IMR-90 (cell line): ENCODE results near the gene KLHL33. TPM values are rescaled to one million over a fixed set of nuclear protein-coding genes. Genes with fewer than 3 reads are reported as not detected.

Experiments
- ATAC-seq: fragments of 200-7000 bp; cut with Tn5 transposase; 2 replicates; pipeline ENCODE4 v1.9.1; 2020; ENCODE audit warnings: low read depth, mild to moderate bottlenecking, moderate library complexity
- BruUV-seq: library from RNA; stranded (reverse); fragments of 400-500 nt; replicated peaks from 2 replicates; lab custom pipeline; 2021; lab: Mats Ljungman, UMichigan
- CTCF ChIA-PET: fragments of 300-600 bp; formaldehyde crosslinking; extraction: SDS; loops from one replicate; lab custom pipeline; 2021; ENCODE audit warnings: antibody characterized with exemption; lab: Yijun Ruan, JAX
- POLR2A ChIA-PET: fragments of 300-600 bp; sonication (Branson Sonifier 250); formaldehyde crosslinking; loops from one replicate; lab custom pipeline; 2022; ENCODE audit warnings: antibody characterized with exemption; ENCODE audit not compliant: unreplicated experiment; lab: Charles Lee
- DNase-seq: peaks from one replicate; pipeline ENCODE4 v3.0.0; 2013
- H2AFZ ChIP-seq: replicated peaks from 2 replicates; pipeline ENCODE3; 2013; ENCODE audit warnings: low read length, mild to moderate bottlenecking; ENCODE audit not compliant: poor library complexity
- H2AK5ac ChIP-seq: 2 replicates; pipeline ENCODE4 v1.6.1; 2013; ENCODE audit warnings: low read depth, low read length, inconsistent platforms
- H2AK9ac ChIP-seq: replicated peaks from 2 replicates; pipeline ENCODE3; 2013; ENCODE audit warnings: mild to moderate bottlenecking, low read depth, low read length, moderate library complexity; ENCODE audit not compliant: poor library complexity
- H2BK120ac ChIP-seq: 2 replicates; pipeline ENCODE4 v1.6.1; 2013; ENCODE audit warnings: low read depth, low read length, inconsistent platforms
- H2BK15ac ChIP-seq: 3 replicates; pipeline ENCODE4 v1.6.1; 2013; ENCODE audit warnings: low read depth, low read length, inconsistent platforms
- H2BK20ac ChIP-seq: 2 replicates; pipeline ENCODE4 v1.6.1; 2013; ENCODE audit warnings: low read depth, mild to moderate bottlenecking, inconsistent platforms, low read length, moderate library complexity
- H2BK5ac ChIP-seq: 2 replicates; pipeline ENCODE4 v1.6.1; 2013; ENCODE audit warnings: mild to moderate bottlenecking, low read depth, low read length, inconsistent platforms; ENCODE audit not compliant: poor library complexity, severe bottlenecking
- H3K14ac ChIP-seq: replicated peaks from 2 replicates; pipeline ENCODE4 v1.6.1; 2013; ENCODE audit warnings: low read depth, low read length, inconsistent platforms
- H3K18ac ChIP-seq: 2 replicates; pipeline ENCODE4 v1.6.1; 2013; ENCODE audit warnings: low read depth, low read length, control low read depth
- H3K23ac ChIP-seq: 2 replicates; pipeline ENCODE4 v1.6.1; 2013; ENCODE audit warnings: low read depth, low read length, inconsistent platforms
- H3K27ac ChIP-seq: 2 replicates; pipeline ENCODE4 v1.5.1; 2013; ENCODE audit warnings: mild to moderate bottlenecking, control low read depth, low read length; ENCODE audit not compliant: insufficient read depth
- H3K27me3 ChIP-seq: 2 replicates; pipeline ENCODE4 v1.6.1; 2013; ENCODE audit warnings: low read length; ENCODE audit not compliant: control insufficient read depth, insufficient read depth
- H3K36me3 ChIP-seq: 2 replicates; pipeline ENCODE4 v1.6.1; 2013; ENCODE audit warnings: low read length, mixed read lengths; ENCODE audit not compliant: control insufficient read depth, insufficient read depth
- H3K4ac ChIP-seq: 2 replicates; pipeline ENCODE4 v1.6.1; 2013; ENCODE audit warnings: low read depth, low read length, inconsistent platforms
- H3K4me1 ChIP-seq: 2 replicates; pipeline ENCODE4 v1.6.1; 2013; ENCODE audit warnings: low read length, mixed read lengths; ENCODE audit not compliant: control insufficient read depth, insufficient read depth
- H3K4me2 ChIP-seq: 2 replicates; pipeline ENCODE4 v1.6.1; 2013; ENCODE audit warnings: low read depth, mild to moderate bottlenecking, control low read depth, low read length, moderate library complexity
- H3K4me3 ChIP-seq: 2 replicates; pipeline ENCODE4 v1.5.1; 2013; ENCODE audit warnings: low read depth, mild to moderate bottlenecking, control low read depth, low read length, moderate library complexity; ENCODE audit not compliant: insufficient read depth
- H3K56ac ChIP-seq: 2 replicates; pipeline ENCODE4 v1.6.1; 2013; ENCODE audit warnings: low read length, inconsistent platforms; ENCODE audit not compliant: insufficient read depth; ENCODE audit errors: extremely low read depth
- H3K79me1 ChIP-seq, 2 experiments: 2 replicates each; pipeline ENCODE4 v1.6.1; 2013; ENCODE audit warnings: low read length in 2 of 2, inconsistent platforms in 1 of 2, low read depth in 1 of 2
- H3K9ac ChIP-seq: 2 replicates; pipeline ENCODE4 v1.6.1; 2013; ENCODE audit warnings: low read depth, low read length, control low read depth
- H3K9me1 ChIP-seq: 2 replicates; pipeline ENCODE4 v1.6.1; 2013; ENCODE audit warnings: low read length, inconsistent platforms; ENCODE audit not compliant: insufficient read depth
- H3K9me3 ChIP-seq: 2 replicates; pipeline ENCODE4 v1.6.1; 2013; ENCODE audit warnings: low read length; ENCODE audit not compliant: control insufficient read depth, insufficient read depth
- H4K20me1 ChIP-seq: 2 replicates; pipeline ENCODE4 v1.6.1; 2013; ENCODE audit warnings: low read length, inconsistent platforms; ENCODE audit not compliant: insufficient read depth
- H4K5ac ChIP-seq: 2 replicates; pipeline ENCODE4 v1.6.1; 2013; ENCODE audit warnings: mild to moderate bottlenecking, low read depth, low read length, control low read depth
- H4K8ac ChIP-seq, 2 experiments: 2 replicates each; pipeline ENCODE4 v1.6.1; 2013; ENCODE audit warnings: low read depth in 2 of 2, low read length in 2 of 2, control low read depth in 1 of 2, inconsistent platforms in 1 of 2
- H4K91ac ChIP-seq: 2 replicates; pipeline ENCODE4 v1.6.1; 2013; ENCODE audit warnings: low read depth, low read length, inconsistent platforms; ENCODE audit not compliant: insufficient read depth
- BHLHE40 ChIP-seq: fragments of 150-350 bp; IDR thresholded peaks from 2 replicates; pipeline ENCODE4 v1.6.1; 2016; ENCODE audit warnings: mild to moderate bottlenecking, low read depth, low read length
- CEBPB ChIP-seq: IDR thresholded peaks from 2 replicates; pipeline ENCODE4 v1.6.1; 2012; ENCODE audit warnings: low read depth, low read length, improper control_type of control experiment
- FOS ChIP-seq: fragments of 150-350 bp; IDR thresholded peaks from 2 replicates; pipeline ENCODE4 v1.6.1; 2016; ENCODE audit warnings: low read depth, low read length
- WGBS, 2 experiments: methylation state at CpG; one replicate each; pipeline versions ENCODE4 v1.1.5 to v1.1.7; 2013; ENCODE audit warnings: missing lambda C conversion rate in 2 of 2; ENCODE audit not compliant: insufficient read length in 1 of 2; ENCODE audit errors: extremely low coverage in 2 of 2; 5-methylcytosine and 5-hydroxymethylcytosine counted together
- dilution Hi-C: fragments of 300-500 bp; cut with HindIII; formaldehyde crosslinking; loops from one replicate; pipeline ENCODE4 v1.14.3; 2018; ENCODE audit warnings: low sequenced_read_pairs; ENCODE audit not compliant: unreplicated experiment
- in situ Hi-C: fragments of 300-500 bp; cut with MboI; formaldehyde crosslinking; loops from 3 replicates; pipeline ENCODE4 v1.14.3; 2019; ENCODE audit warnings: low sequenced_read_pairs, inconsistent platforms, mixed read lengths
- intact Hi-C: fragments of 100-400 bp; cut with micrococcal nuclease; formaldehyde crosslinking; loops from 2 replicates; pipeline ENCODE4 v1.10.0; 2022
- polyA plus RNA-seq, 3 experiments: library from polyadenylated mRNA; depleted of rRNA; stranded (reverse); fragments of >200 nt; gene quantifications; 2 replicates each; pipeline ENCODE4 v1.2.3, GENCODE V29; 2012; ENCODE audit warnings: low replicate concordance in 1 of 3
- total RNA-seq: library from RNA; depleted of rRNA; stranded (reverse); fragments of >200 nt; gene quantifications from 2 replicates; pipeline ENCODE4 v1.2.3, GENCODE V29; 2012

Gene KLHL33
- total and polyA plus RNA-seq, 2 of the 4 experiments (the other 2 are of a cell fraction): under 0.01 to 0.03 TPM

GRCh38 chr14:20436363-20436755 lies 393 bp upstream of the KLHL33 start:
- no peak overlapping the region for H2BK20ac ChIP-seq
- H3K27me3 ChIP-seq: peaks cover 8% of the 10 kb centered on the region; the same call in 1 of the 2 replicates
- WGBS, 2 experiments: no CpG with 5 or more reads among the region's 4 CpGs
- H4K8ac ChIP-seq: no peak overlapping the region
- H3K4me1 ChIP-seq: peaks cover 2% of the 10 kb centered on the region; the same call in 1 of the 2 replicates
- TF ChIP-seq FOS (peak; percentile 43; the same call in 1 of the 2 replicates), BHLHE40 (no peak), CEBPB (peak; percentile 46; the same call in 1 of the 2 replicates)
- dilution Hi-C loops: no loop called here
- H2BK15ac ChIP-seq: no peak overlapping the region
- H2AK5ac ChIP-seq: no peak overlapping the region
- H4K91ac ChIP-seq: no peak overlapping the region
- ATAC-seq: peak; percentile 70
- ChIA-PET POLR2A (no interaction called here), CTCF (no interaction called here)
- H3K23ac ChIP-seq: no peak overlapping the region
- H2AK9ac ChIP-seq: peak overlapping the region; percentile 33
- no peak overlapping the region for H4K5ac ChIP-seq
- DNase-seq: peak; percentile 75
- no peak overlapping the region for H2BK120ac ChIP-seq
- no peak overlapping the region for H3K27ac ChIP-seq
- no peak overlapping the region for H3K4me2 ChIP-seq
- no peaks in the 10 kb centered on the region for H3K9me1 ChIP-seq
- in situ Hi-C loops: no loop called here
- H3K4me3 ChIP-seq: no peak overlapping the region
- H3K79me1 ChIP-seq: no peaks in the 10 kb centered on the region
- H2BK5ac ChIP-seq: no peak overlapping the region
- H4K20me1 ChIP-seq: no peaks in the 10 kb centered on the region
- no peak overlapping the region for H3K18ac ChIP-seq
- intact Hi-C loops: no loop called here
- no peak overlapping the region for H3K14ac ChIP-seq
- no peaks in the 10 kb centered on the region for H3K9me3 ChIP-seq
- no peak overlapping the region for H3K9ac ChIP-seq
- no TSS peak for BruUV-seq
- no peak overlapping the region for H2AFZ ChIP-seq
- no peak overlapping the region for H3K4ac ChIP-seq
- no peaks in the 10 kb centered on the region for H3K36me3 ChIP-seq
- no peak overlapping the region for H3K56ac ChIP-seq
